Naive thymus-derived CD4-positive, alpha-beta T cell (primary cell): ENCODE results near the gene MZB1. TPM values are rescaled to one million over a fixed set of nuclear protein-coding genes. Genes with fewer than 3 reads are reported as not detected.
"Not testable (repeated sequence)": the region's sequence is repeated elsewhere in the genome, so short reads cannot be mapped to it uniquely, and the experiment has no call there.

ENCODE experiments used
- ATAC-seq: fragments of 150-1000 bp; cut with Tn5 transposase; 2 replicates; pipeline ENCODE4 v1.10.0; 2021; ENCODE audit warnings: mild to moderate bottlenecking, moderate library complexity
- CTCF ChIA-PET: fragments of 350-600 bp; sonication (Branson Sonifier 250); formaldehyde crosslinking; loops from one replicate; lab custom pipeline; 2021; ENCODE audit warnings: antibody characterized with exemption; lab: Charles Lee
- POLR2A ChIA-PET: fragments of 350-600 bp; sonication (Branson Sonifier 250); formaldehyde crosslinking; loops from one replicate; lab custom pipeline; 2021; ENCODE audit warnings: antibody characterized with exemption, inconsistent platforms; lab: Charles Lee
- DNase-seq, 9 donors: peaks; one replicate each; pipeline versions ENCODE4 v3.0.0 to v3.0.0-alpha.2; 2020 to 2022; ENCODE audit warnings: mixed read lengths in 1 of 9
- H3K27ac ChIP-seq: one replicate; pipeline ENCODE4 v1.7.0; 2013; ENCODE audit warnings: mild to moderate bottlenecking, low read depth, low read length, moderate library complexity
- H3K27me3 ChIP-seq, 2 donors: one replicate each; pipeline ENCODE4 v1.7.0; 2013; ENCODE audit warnings: low read length in 2 of 2, mild to moderate bottlenecking in 2 of 2, moderate library complexity in 2 of 2; ENCODE audit not compliant: control insufficient read depth in 2 of 2, insufficient read depth in 2 of 2
- H3K36me3 ChIP-seq, 3 experiments: 1 replicate in 2 of 3; 2 replicates in 1 of 3; pipeline ENCODE4 v1.7.0; 2013; ENCODE audit warnings: low read length in 3 of 3, mild to moderate bottlenecking in 3 of 3, moderate library complexity in 1 of 3; ENCODE audit not compliant: insufficient read depth in 3 of 3, control insufficient read depth in 2 of 3
- H3K4me1 ChIP-seq, 2 donors: one replicate each; pipeline ENCODE4 v1.7.0; 2013; ENCODE audit warnings: low read length in 2 of 2, mild to moderate bottlenecking in 2 of 2, moderate library complexity in 1 of 2; ENCODE audit not compliant: control insufficient read depth in 2 of 2, insufficient read depth in 2 of 2
- H3K4me3 ChIP-seq: 2 replicates; pipeline ENCODE4 v1.7.0; 2013; ENCODE audit warnings: mild to moderate bottlenecking, low read length
- H3K9me3 ChIP-seq, 3 experiments: 1 replicate in 2 of 3; 2 replicates in 1 of 3; pipeline ENCODE4 v1.7.0; 2013; ENCODE audit warnings: low read length in 3 of 3; ENCODE audit not compliant: control insufficient read depth in 2 of 3
- H3K27ac Mint-ChIP-seq, 9 donors: one replicate each; pipeline ENCODE4 v1.8.0; 2020 to 2022; ENCODE audit warnings: mixed read lengths in 9 of 9, mild to moderate bottlenecking in 8 of 9, moderate library complexity in 5 of 9, inconsistent platforms in 2 of 9
- H3K27me3 Mint-ChIP-seq, 5 donors: one replicate each; pipeline ENCODE4 v1.8.0; 2021 to 2022; ENCODE audit warnings: mixed read lengths in 5 of 5, mild to moderate bottlenecking in 1 of 5
- H3K36me3 Mint-ChIP-seq, 5 donors: one replicate each; pipeline ENCODE4 v1.8.0; 2020 to 2022; ENCODE audit warnings: mixed read lengths in 5 of 5, mild to moderate bottlenecking in 3 of 5, inconsistent platforms in 1 of 5
- H3K4me1 Mint-ChIP-seq, 7 donors: one replicate each; pipeline ENCODE4 v1.8.0; 2020 to 2022; ENCODE audit warnings: mixed read lengths in 7 of 7, mild to moderate bottlenecking in 3 of 7, inconsistent platforms in 1 of 7
- H3K4me3 Mint-ChIP-seq, 10 donors: one replicate each; pipeline ENCODE4 v1.8.0; 2020 to 2022; ENCODE audit warnings: mild to moderate bottlenecking in 10 of 10, mixed read lengths in 10 of 10, moderate library complexity in 6 of 10, inconsistent platforms in 2 of 10
- H3K9me3 Mint-ChIP-seq, 11 donors: one replicate each; pipeline ENCODE4 v1.8.0; 2020 to 2022; ENCODE audit warnings: mixed read lengths in 11 of 11, mild to moderate bottlenecking in 4 of 11, inconsistent platforms in 1 of 11, moderate library complexity in 1 of 11
- intact Hi-C, 2 donors: fragments of 100-400 bp; cut with micrococcal nuclease; formaldehyde crosslinking; loops; one replicate each; pipeline ENCODE4 v1.15.1; 2023
- polyA plus RNA-seq, 2 donors: library from polyadenylated mRNA; unstranded; fragments of 300-500 nt; fragmentation: Illumina TruSeq; gene quantifications; one replicate each; pipeline ENCODE4 v1.2.3, GENCODE V29; 2021
- total RNA-seq, 6 experiments: library from RNA in 5 of 6; stranded (reverse) in 5 of 6; gene quantifications; 1 replicate in 5 of 6; 2 replicates in 1 of 6; pipeline ENCODE4 v1.2.3 and lab custom pipeline; 2021 to 2026

MZB1 gene
- total and polyA plus RNA-seq, 7 experiments from 2014 or later = 0.25 to 70.6 (median 0.94) TPM

- Mint-ChIP-seq H3K36me3 (peaks cover 0 to 14% (median 0%) of the 10 kb centered on the region in 5 donors), H3K4me3 (peak overlapping the region in 2 of 10 donors; percentile 61 to 77), H3K27me3 (no peaks in the 10 kb centered on the region), H3K27ac (peak overlapping the region in 5 of 9 donors; percentile 38 to 98 (median 56)), H3K4me1 (peaks cover 31 to 75% (median 51%) of the 10 kb centered on the region in 7 donors), H3K9me3 (no peaks in the 10 kb centered on the region)
- H3K27ac ChIP-seq = no peak overlapping the region
- ChIA-PET POLR2A (interaction anchor here (0.5 to 0.6 kb wide), 2 partner anchors 28 to 64 kb away, joined by 3 read pairs; no protein-coding TSS in a partner anchor), CTCF (no interaction called here)
- no peaks in the 10 kb centered on the region for H3K9me3 ChIP-seq
- peaks cover 12 to 35% of the 10 kb centered on the region in 2 donors for H3K4me1 ChIP-seq
- no peak for ATAC-seq
- H3K36me3 ChIP-seq = peaks cover 0 to under 1% (median 0%) of the 10 kb centered on the region in 3 experiments
- H3K4me3 ChIP-seq = no peak overlapping the region
- no peaks in the 10 kb centered on the region for H3K27me3 ChIP-seq
- intact Hi-C loops = no loop called here
- no peak for DNase-seq
Measured at GRCh38 chr5:139387611-139388197, 2.0 kb downstream of the MZB1 start.

- Mint-ChIP-seq H3K4me1 (peaks cover 30 to 75% (median 49%) of the 10 kb centered on the region in 7 donors), H3K27ac (peak overlapping the region in 6 of 9 donors; percentile 21 to 98 (median 82)), H3K36me3 (peaks cover 0 to 14% (median 0%) of the 10 kb centered on the region in 5 donors), H3K4me3 (peak overlapping the region in 1 of 10 donors; percentile 45)
- intact Hi-C loops, DNase-seq, H3K36me3 ChIP-seq, H3K4me3 ChIP-seq, H3K9me3 Mint-ChIP-seq, H3K9me3 ChIP-seq, H3K27ac ChIP-seq, H3K27me3 Mint-ChIP-seq, CTCF ChIA-PET, H3K27me3 ChIP-seq, ATAC-seq: not testable (repeated sequence)
- POLR2A ChIA-PET = interaction anchor here (0.5 to 0.6 kb wide), 2 partner anchors 27 to 35 kb away, joined by 3 read pairs; no protein-coding TSS in a partner anchor
- H3K4me1 ChIP-seq = peaks cover 12 to 35% of the 10 kb centered on the region in 2 donors
Measured at GRCh38 chr5:139386956-139387355, 2.8 kb downstream of the MZB1 start.

- H3K27ac ChIP-seq = peak overlapping the region; percentile 69
- no peak overlapping the region for H3K4me3 ChIP-seq
- POLR2A ChIA-PET = interaction anchor here (0.6 kb wide), 1 partner anchor 36 kb away, joined by 3 read pairs; no protein-coding TSS in a partner anchor
- Mint-ChIP-seq H3K4me1 (peaks cover 21 to 66% (median 40%) of the 10 kb centered on the region in 7 donors), H3K4me3 (peak overlapping the region in 9 of 10 donors; percentile 1 to 93 (median 59)), H3K27me3 (no peaks in the 10 kb centered on the region), H3K27ac (peak overlapping the region; percentile 23 to 98 (median 92)), H3K9me3 (no peaks in the 10 kb centered on the region), H3K36me3 (peaks cover 0 to 10% (median 0%) of the 10 kb centered on the region in 5 donors)
- intact Hi-C loops = no loop called here
- no peaks in the 10 kb centered on the region for H3K27me3 ChIP-seq
- H3K9me3 ChIP-seq = no peaks in the 10 kb centered on the region
- H3K36me3 ChIP-seq = no peaks in the 10 kb centered on the region
- CTCF ChIA-PET = no interaction called here
- H3K4me1 ChIP-seq = peaks cover 12 to 26% of the 10 kb centered on the region in 2 donors
- ATAC-seq (no peak), DNase-seq (no peak)
Measured at GRCh38 chr5:139386050-139386438, 3.7 kb downstream of the MZB1 start.

- Histone ChIP-seq H3K4me3 (peak overlapping the region; percentile 34), H3K4me1 (peaks cover 12 to 19% of the 10 kb centered on the region in 2 donors), H3K36me3 (no peaks in the 10 kb centered on the region), H3K27me3 (no peaks in the 10 kb centered on the region), H3K9me3 (no peaks in the 10 kb centered on the region), H3K27ac (peak overlapping the region; percentile 69)
- Mint-ChIP-seq H3K9me3 (no peaks in the 10 kb centered on the region), H3K27ac (peak overlapping the region; percentile 90 to 98 (median 92)), H3K4me3 (peak overlapping the region; percentile 83 to 93 (median 87)), H3K4me1 (peaks cover 20 to 59% (median 38%) of the 10 kb centered on the region in 7 donors), H3K36me3 (peaks cover 0 to 10% (median 0%) of the 10 kb centered on the region in 5 donors), H3K27me3 (no peaks in the 10 kb centered on the region)
- ChIA-PET POLR2A (interaction anchor here (1.4 to 1.6 kb wide), 3 partner anchors 11 to 91 kb away, joined by 4 to 6 read pairs (median 4); partner anchors contain the start of gene MATR3), CTCF (interaction anchor here (0.6 kb wide), 1 partner anchor 134 kb away, joined by 3 read pairs; no protein-coding TSS in a partner anchor)
- intact Hi-C loops = loop anchor here in 1 of 2 donors (2.0 kb wide), 1 partner anchor 19 kb away; the partner anchor contains the start of gene SPATA24
- DNase-seq (peak in 4 of 9 donors; percentile 25 to 40 (median 37)), ATAC-seq (peak; percentile 54)
Measured at GRCh38 chr5:139385061-139386049, 4.4 kb downstream of the MZB1 start.

- peaks cover 19 to 55% (median 32%) of the 10 kb centered on the region in 7 donors for H3K4me1 Mint-ChIP-seq
- intact Hi-C loops = loop anchor here in 1 of 2 donors (2.0 kb wide), 1 partner anchor 20 kb away; the partner anchor contains the start of gene SPATA24
- Histone ChIP-seq H3K27me3 (no peaks in the 10 kb centered on the region), H3K4me3 (peak overlapping the region; percentile 34), H3K9me3 (no peaks in the 10 kb centered on the region), H3K4me1 (peaks cover 12% of the 10 kb centered on the region in 2 donors), H3K27ac (peak overlapping the region; percentile 69), H3K36me3 (no peaks in the 10 kb centered on the region)
- CTCF ChIA-PET = no interaction called here
- H3K36me3 Mint-ChIP-seq = peaks cover 0 to 6% (median 0%) of the 10 kb centered on the region in 5 donors
- H3K4me3 Mint-ChIP-seq = peak overlapping the region; percentile 83 to 93 (median 87)
- DNase-seq = no peak
- POLR2A ChIA-PET = interaction anchor here (0.6 to 1.6 kb wide), 4 partner anchors 10 to 91 kb away, joined by 3 to 6 read pairs (median 4); partner anchors contain the start of gene MATR3
- H3K27me3 Mint-ChIP-seq = no peaks in the 10 kb centered on the region
- ATAC-seq = no peak
- H3K9me3 Mint-ChIP-seq = no peaks in the 10 kb centered on the region
- peak overlapping the region; percentile 90 to 98 (median 92) for H3K27ac Mint-ChIP-seq
Measured at GRCh38 chr5:139384591-139385051, 5.1 kb downstream of the MZB1 start.
